SJSA1 (cell line): ENCODE measurements around the gene RHBDD3. TPM values are rescaled to one million over a fixed set of nuclear protein-coding genes. Genes with fewer than 3 reads are reported as not detected.

ENCODE experiments used
- DNase-seq, 2 experiments: peaks; one replicate each; pipeline ENCODE4 v3.0.0-alpha.2; 2015 to 2020; ENCODE audit warnings: low spot score in 2 of 2, low read depth in 1 of 2
- H3K27ac ChIP-seq: fragments of 250-450 bp; sonication (Bioruptor Pico); 2 replicates; pipeline ENCODE4 v1.5.1; 2020; ENCODE audit warnings: mild to moderate bottlenecking, moderate library complexity
- H3K27me3 ChIP-seq: fragments of 250-450 bp; sonication (Bioruptor Pico); replicated peaks from 2 replicates; pipeline ENCODE4 v1.5.1; 2020; ENCODE audit warnings: mild to moderate bottlenecking, moderate library complexity
- H3K36me3 ChIP-seq: fragments of 250-450 bp; sonication (Bioruptor Pico); 2 replicates; pipeline ENCODE4 v1.5.1; 2020; ENCODE audit warnings: mild to moderate bottlenecking
- H3K4me1 ChIP-seq: fragments of 250-450 bp; sonication (Bioruptor Pico); replicated peaks from 2 replicates; pipeline ENCODE4 v1.6.1; 2021; ENCODE audit warnings: mild to moderate bottlenecking
- H3K4me3 ChIP-seq: fragments of 250-450 bp; sonication (Bioruptor Pico); 2 replicates; pipeline ENCODE4 v1.5.1; 2020; ENCODE audit warnings: mild to moderate bottlenecking
- H3K9me3 ChIP-seq: fragments of 250-450 bp; sonication (Bioruptor Pico); replicated peaks from 2 replicates; pipeline ENCODE4 v1.5.1; 2020; ENCODE audit warnings: mild to moderate bottlenecking
- total RNA-seq: library from RNA; depleted of rRNA; stranded (reverse); fragments of >200 nt; shearing (Covaris generic); gene quantifications from 2 replicates; pipeline ENCODE4 v1.2.3, GENCODE V29; 2014; rRNA removed

The RHBDD3 gene
- total RNA-seq, result 26.5 and 34.6 TPM in 2 replicates

GRCh38 chr22:29267858-29268510 lies at the start of gene RHBDD3, which contains the start of gene EWSR1:
RHBDD3 (minus strand) TSS chr22:29267981; CDS start chr22:29265626, 2,355 bp downstream.
EWSR1 (plus strand) TSS chr22:29268268; CDS start chr22:29268337, 69 bp downstream.
- Histone ChIP-seq H3K27me3 (no peaks in the 10 kb centered on the region), H3K36me3 (peaks cover 91% of the 10 kb centered on the region), H3K4me1 (peaks cover 37% of the 10 kb centered on the region), H3K9me3 (no peaks in the 10 kb centered on the region), H3K27ac (peak within 1 kb of the TSS; percentile 100), H3K4me3 (peak within 1 kb of the TSS; percentile 94)
- peak; percentile 99 for DNase-seq

- H3K27ac ChIP-seq, result no peak overlapping the region
Observed at GRCh38 chr22:29316141-29316828, 48.5 kb upstream of the RHBDD3 start.

GRCh38 chr22:29315286-29316140 lies 47.7 kb upstream of the RHBDD3 start, which contains the start of gene RASL10A:
RASL10A (minus strand) TSS chr22:29315697; CDS start chr22:29315246, 451 bp downstream.
- Histone ChIP-seq H3K4me1 (peaks cover 21% of the 10 kb centered on the region), H3K36me3 (peaks cover 8% of the 10 kb centered on the region; the same call in 1 of the 2 replicates), H3K9me3 (0 out of 2 replicates have a peak, but pooled peaks cover 4% of the 10 kb centered on the region), H3K27me3 (peaks cover 33% of the 10 kb centered on the region), H3K27ac (no peak within 1 kb of the TSS), H3K4me3 (peak within 1 kb of the TSS; percentile 13; the same call in 1 of the 2 replicates)
- peak in 1 of 2 experiments; percentile 35 for DNase-seq

More at GRCh38 chr22:29316141-29316828, 48.5 kb upstream of the RHBDD3 start:
- no peak for DNase-seq
- 0 out of 2 replicates have a peak, but pooled peaks cover 4% of the 10 kb centered on the region for H3K9me3 ChIP-seq
- H3K36me3 ChIP-seq, result peaks cover 8% of the 10 kb centered on the region; the same call in 1 of the 2 replicates
- H3K27me3 ChIP-seq, result peaks cover 33% of the 10 kb centered on the region
- no peak overlapping the region for H3K4me3 ChIP-seq
- H3K4me1 ChIP-seq, result peaks cover 13% of the 10 kb centered on the region

DNA sequence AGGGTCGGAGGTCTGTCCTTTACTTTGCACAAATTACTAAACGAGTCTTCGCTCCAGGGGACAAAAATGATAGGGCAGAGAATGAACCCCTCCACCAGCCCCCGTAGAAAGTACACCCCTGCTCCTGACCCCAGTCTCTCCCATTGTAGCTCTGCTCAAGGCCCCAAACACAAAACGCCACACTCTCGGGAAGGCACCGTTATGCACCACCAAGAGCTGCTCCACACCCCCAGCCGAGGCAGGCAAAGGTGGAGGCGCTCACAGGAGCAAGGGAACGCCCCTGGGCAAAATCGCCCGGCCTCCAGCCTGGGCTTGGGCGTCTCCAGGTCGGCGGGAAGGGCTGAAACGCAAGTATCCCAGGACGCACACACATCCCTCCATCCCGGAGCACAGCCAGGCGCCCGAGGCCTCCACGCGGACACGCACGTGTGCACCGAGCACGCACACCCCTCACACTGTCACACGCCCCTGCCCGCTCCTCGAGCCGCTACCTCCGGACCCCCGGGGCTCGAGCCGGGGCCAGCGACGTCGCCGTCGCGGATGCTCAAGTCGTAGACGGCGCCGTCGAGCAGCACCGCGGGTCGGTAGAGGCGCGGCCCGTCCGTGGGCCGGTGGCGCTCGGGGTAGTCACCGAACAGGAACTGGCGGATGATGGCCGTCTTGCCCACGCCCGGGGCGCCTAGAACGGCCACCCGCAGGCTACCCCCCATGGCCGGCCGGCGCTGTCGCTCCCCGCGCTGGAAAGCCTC lies 46.9 kb upstream of the RHBDD3 start:
- peak in 1 of 2 experiments; percentile 41 for DNase-seq
- peaks cover 33% of the 10 kb centered on the region for H3K27me3 ChIP-seq
- H3K27ac ChIP-seq, result no peak overlapping the region
- H3K9me3 ChIP-seq, result 0 out of 2 replicates have a peak, but pooled peaks cover 4% of the 10 kb centered on the region
- peaks cover 8% of the 10 kb centered on the region; the same call in 1 of the 2 replicates for H3K36me3 ChIP-seq
- H3K4me3 ChIP-seq, result 0 out of 2 replicates have a peak overlapping the region, but pooled peaks have one; percentile 13
- H3K4me1 ChIP-seq, result peaks cover 23% of the 10 kb centered on the region

DNA sequence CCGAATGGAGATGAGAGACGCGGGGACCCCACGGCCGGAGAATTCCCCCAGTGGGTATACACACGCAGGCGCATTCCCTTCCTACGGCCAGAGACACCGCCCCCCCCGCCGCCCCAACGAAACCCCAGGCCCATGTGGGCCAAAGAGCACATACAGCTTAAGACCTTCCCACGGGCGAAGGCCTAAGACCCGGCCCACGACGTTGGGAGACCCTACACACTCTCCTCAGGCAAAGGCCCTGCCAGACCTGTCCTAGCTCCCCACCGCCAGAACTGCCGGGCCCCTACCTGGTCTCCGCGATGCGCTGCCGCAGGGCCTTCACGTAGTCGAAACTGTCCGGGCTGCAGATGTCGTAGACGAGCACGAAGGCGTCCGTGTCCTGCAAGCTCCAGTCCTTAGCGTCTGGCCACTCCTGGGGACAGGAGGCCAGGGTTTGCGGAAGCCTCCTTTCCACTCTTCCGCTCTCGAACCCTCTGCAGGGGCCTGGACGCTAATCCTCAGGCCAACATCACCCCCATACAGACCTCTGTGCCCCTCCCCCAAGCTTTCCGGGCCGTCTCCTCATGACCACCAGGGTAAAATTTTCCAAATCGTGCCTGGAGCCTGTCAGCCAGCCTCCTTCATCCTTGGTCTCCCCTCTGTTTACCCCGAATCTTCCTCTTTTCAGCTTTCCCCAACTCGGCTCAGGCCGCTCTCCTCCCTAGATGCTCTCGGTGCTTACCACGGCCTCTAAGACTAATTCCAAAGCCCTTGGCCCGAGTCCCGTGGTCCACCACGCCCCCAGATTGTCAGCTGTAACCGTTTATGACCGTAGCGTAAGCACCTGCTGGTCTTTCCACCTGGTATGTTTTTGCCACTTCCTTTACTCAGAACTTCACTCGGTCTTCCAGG lies 46.0 kb upstream of the RHBDD3 start:
- H3K27ac ChIP-seq, result no peak overlapping the region
- H3K4me3 ChIP-seq, result no peak overlapping the region
- peaks cover 33% of the 10 kb centered on the region for H3K27me3 ChIP-seq
- H3K4me1 ChIP-seq, result peaks cover 23% of the 10 kb centered on the region
- peaks cover 11% of the 10 kb centered on the region for H3K36me3 ChIP-seq
- peak in 1 of 2 experiments; percentile 43 for DNase-seq
- 0 out of 2 replicates have a peak, but pooled peaks cover 4% of the 10 kb centered on the region for H3K9me3 ChIP-seq

- H3K4me1 ChIP-seq, result peaks cover 29% of the 10 kb centered on the region
- H3K4me3 ChIP-seq, result no peak overlapping the region
- no peak overlapping the region for H3K27ac ChIP-seq
- H3K27me3 ChIP-seq, result peaks cover 33% of the 10 kb centered on the region
- peak in 1 of 2 experiments; percentile 44 for DNase-seq
- H3K36me3 ChIP-seq, result peaks cover 18% of the 10 kb centered on the region
- 0 out of 2 replicates have a peak, but pooled peaks cover 4% of the 10 kb centered on the region for H3K9me3 ChIP-seq
Observed at GRCh38 chr22:29313126-29313575, 45.4 kb upstream of the RHBDD3 start.

DNA sequence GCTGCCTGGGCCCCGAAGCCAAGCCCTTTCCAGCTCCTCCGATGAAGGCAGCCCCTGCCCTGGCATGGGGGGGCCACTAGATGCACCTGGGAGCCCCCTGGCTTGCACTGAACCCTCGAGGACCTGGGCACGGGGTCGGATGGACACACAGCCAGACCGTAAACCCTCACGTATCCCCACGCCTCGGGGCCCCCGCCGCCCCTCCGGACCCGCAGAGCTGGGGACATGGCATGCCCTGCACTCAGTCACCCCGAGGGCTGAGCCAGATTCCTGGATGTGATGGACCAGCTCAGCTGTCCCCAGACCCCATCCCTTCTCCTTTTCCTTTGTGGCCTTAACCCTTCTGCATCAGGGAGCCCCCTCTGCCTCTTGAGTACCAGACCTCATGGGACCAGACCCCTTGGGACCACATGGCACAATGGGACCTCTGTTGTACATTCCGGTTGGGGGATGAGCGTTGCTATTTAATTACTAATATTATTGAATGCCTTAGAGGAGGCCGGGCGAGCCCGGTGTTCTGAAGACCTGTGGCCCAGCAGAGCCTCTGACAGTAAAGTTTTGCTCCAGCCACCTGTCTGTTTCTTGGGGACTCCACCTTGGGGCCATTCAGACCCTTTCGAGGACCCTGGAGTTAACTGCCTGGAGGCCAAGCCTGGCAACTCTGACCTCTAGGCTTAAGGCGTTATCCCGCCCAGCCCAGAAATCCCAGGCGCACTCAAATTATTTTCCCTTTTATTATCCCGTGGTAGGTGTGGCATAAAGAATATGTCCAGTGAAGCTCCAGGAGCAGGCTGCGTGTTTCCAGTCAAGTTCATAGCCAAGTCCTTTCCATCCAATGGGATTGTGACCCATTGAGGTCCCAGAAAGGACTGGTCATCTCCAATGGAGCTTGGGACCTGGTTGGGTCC lies 44.7 kb upstream of the RHBDD3 start:
- Histone ChIP-seq H3K4me1 (peaks cover 34% of the 10 kb centered on the region), H3K4me3 (no peak overlapping the region), H3K27me3 (peaks cover 33% of the 10 kb centered on the region), H3K36me3 (peaks cover 18% of the 10 kb centered on the region), H3K9me3 (0 out of 2 replicates have a peak, but pooled peaks cover 4% of the 10 kb centered on the region), H3K27ac (no peak overlapping the region)
- DNase-seq, result peak in 1 of 2 experiments; percentile 37

DNA sequence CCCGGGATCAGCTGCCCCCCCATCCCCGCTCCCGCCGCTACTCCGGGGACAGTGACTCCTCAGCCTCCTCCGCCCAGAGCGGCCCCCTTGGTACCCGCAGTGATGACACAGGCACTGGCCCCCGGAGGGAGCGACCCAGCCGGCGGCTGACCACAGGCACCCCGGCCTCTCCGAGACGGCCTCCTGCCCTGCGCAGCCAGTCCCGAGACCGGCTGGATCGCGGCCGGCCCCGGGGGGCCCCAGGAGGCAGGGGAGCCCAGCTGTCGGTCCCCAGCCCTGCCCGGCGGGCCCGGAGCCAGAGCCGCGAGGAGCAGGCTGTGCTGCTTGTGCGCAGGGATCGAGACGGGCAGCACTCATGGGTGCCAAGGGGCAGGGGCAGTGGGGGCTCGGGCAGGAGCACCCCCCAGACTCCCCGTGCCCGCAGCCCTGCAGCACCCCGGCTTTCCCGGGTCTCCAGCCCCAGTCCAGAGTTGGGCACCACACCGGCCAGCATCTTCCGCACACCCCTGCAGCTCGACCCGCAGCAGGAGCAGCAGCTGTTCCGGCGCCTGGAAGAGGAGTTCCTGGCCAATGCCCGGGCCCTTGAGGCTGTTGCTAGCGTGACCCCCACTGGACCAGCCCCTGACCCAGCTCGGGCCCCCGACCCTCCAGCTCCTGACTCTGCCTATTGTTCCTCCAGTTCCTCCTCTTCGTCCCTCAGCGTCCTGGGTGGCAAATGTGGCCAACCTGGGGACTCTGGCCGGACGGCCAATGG lies 43.9 kb upstream of the RHBDD3 start:
- peak in 1 of 2 experiments; percentile 47 for DNase-seq
- Histone ChIP-seq H3K27ac (peak overlapping the region; percentile 7; the same call in 1 of the 2 replicates), H3K4me3 (no peak overlapping the region), H3K9me3 (0 out of 2 replicates have a peak, but pooled peaks cover 4% of the 10 kb centered on the region), H3K36me3 (peaks cover 21% of the 10 kb centered on the region), H3K4me1 (peaks cover 38% of the 10 kb centered on the region), H3K27me3 (peaks cover 33% of the 10 kb centered on the region)

- no peak overlapping the region for H3K4me3 ChIP-seq
- H3K36me3 ChIP-seq, result peaks cover 21% of the 10 kb centered on the region
- H3K9me3 ChIP-seq, result 0 out of 2 replicates have a peak, but pooled peaks cover 4% of the 10 kb centered on the region
- peak; percentile 90 to 98 for DNase-seq
- H3K27me3 ChIP-seq, result peaks cover 27% of the 10 kb centered on the region
- H3K27ac ChIP-seq, result peak overlapping the region; percentile 29
- peaks cover 39% of the 10 kb centered on the region for H3K4me1 ChIP-seq
Observed at GRCh38 chr22:29310863-29311339, 43.1 kb upstream of the RHBDD3 start.
